GM19452 (cell line): ENCODE results near the gene SSH2.

Source experiments
- ATAC-seq: cut with Tn5 transposase; IDR thresholded peaks from one replicate; pipeline ENCODE4 v1.9.1; 2021; ENCODE audit not compliant: unreplicated experiment

Gene SSH2

DNA sequence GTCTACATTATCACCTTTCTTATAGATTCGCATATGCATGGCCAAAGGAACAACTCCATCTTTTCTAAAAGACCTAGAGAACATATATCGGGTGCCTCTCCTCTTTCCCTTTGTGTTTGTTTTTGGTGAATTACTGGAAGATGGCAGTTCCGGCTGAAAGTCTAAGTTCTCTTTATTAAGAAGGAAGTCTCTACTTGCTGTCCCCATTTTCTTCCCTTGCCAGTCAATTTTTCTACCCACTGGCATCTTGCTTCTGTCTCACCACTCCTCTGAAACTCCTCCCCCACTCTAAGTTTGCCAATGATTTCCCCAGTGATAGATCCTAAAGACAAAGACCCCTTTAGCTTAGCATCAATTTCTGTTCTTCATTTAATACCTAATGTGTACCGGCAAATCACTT is 213.5 kb downstream of the SSH2 start:
- ATAC-seq: no peak

DNA sequence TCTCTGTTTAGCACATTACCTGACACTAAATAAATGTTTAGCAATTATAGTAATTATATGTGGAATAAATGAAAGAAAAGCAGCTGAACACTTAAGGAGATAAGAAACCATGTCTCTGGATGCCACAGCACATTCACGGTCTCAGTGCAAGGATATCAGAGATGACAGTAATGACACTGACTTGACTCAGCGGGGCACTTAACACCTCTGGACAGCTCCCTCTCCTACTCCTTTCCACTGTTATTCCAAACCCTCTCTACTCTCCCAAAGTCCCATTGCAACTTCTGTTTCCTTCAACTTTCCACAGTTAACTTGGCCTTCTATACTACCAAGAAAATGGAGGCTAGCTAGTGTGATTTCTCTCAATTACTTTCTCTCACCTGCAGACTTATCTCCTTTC is 214.3 kb downstream of the SSH2 start:
- no peak for ATAC-seq

GRCh38 chr17:29714146-29714545 is 215.9 kb downstream of the SSH2 start:
- no peak for ATAC-seq

DNA sequence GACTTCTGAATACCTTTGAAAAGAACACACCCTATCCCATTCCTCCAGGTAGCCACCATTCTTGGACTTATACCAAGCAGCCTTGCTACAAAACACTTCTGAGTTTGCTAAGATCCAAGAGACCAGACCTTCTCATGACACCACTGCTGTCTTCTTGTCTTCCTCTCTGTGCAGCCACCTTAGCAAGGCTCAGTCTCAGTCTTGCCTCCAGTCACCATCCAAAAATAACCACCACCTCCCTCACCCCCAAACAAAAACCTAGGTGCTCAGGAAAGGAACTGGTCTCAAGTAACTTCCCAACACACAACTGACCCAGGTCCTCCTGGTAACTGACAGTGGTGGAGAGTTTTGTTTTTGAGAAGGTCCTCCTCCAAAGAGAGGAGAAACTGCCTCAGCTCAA is 216.4 kb downstream of the SSH2 start:
- ATAC-seq: no peak

GRCh38 chr17:29711588-29712385 is 218.2 kb downstream of the SSH2 start:
- ATAC-seq: no peak

GRCh38 chr17:29710891-29711418 is 219.1 kb downstream of the SSH2 start:
- ATAC-seq: no peak

- no peak for ATAC-seq
Measured at GRCh38 chr17:29710520-29710884, 219.5 kb downstream of the SSH2 start.

GRCh38 chr17:29709866-29710519 is 220.0 kb downstream of the SSH2 start:
- no peak for ATAC-seq

GRCh38 chr17:29707212-29707571 is 222.8 kb downstream of the SSH2 start:
- peak; percentile 9 for ATAC-seq

DNA sequence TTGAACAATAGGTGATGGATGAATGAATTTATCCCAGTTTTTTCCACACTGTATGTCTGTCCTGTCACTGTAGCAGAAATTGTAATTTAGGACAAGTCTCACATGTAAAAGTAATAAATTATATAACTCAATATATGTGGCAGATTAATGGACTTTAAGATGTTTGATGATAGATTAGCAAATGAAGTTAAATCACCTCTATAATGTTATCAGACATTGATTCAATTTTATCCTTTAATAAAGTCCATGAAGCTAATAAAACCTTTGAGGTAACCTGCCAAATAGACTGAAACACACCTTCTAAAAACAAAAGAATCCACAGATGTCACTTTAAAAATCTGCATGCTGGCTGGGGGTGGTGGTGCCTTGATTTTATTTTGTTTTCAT is 224.0 kb downstream of the SSH2 start:
- ATAC-seq: no peak

- no peak for ATAC-seq
Measured at GRCh38 chr17:29705386-29705785, 224.6 kb downstream of the SSH2 start.

DNA sequence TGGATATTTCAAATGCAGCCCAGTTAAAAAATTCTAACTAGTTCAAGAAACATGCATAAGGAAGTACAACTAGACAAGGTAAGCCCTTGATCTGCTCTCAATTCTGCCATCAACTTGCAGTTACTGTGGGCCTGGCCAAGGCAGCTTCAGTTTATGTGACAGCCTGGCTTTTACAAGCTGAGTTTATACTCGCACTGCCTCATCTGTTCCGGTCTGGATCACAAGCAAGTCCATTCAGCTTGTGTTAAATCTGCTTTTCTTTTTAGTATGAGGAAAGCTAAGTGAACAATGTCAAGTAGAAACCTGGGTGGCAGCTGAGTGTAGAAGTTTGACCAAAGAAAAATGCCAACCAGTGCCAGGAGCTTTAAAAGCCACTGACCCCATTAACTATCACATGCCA is 230.7 kb downstream of the SSH2 start:
- no peak for ATAC-seq

DNA sequence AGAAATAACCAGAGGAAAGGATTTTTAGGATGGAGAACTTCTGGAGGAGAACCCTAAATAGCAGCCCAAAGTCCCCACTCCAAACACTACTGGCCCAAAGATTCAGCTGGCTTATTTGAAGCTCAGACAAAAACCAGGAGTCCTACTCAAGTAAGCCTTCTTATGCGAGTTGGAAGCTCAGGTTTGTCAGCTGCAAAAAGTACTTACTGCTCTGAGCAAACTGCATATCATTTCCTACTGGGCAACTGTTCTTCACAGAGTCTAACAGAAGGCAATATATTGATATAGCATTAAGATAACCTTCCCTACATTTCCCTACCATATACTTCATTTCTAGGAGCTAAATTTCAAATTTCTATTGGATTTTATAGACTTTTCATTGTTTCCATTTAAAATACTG is 231.2 kb downstream of the SSH2 start:
- ATAC-seq: no peak

GRCh38 chr17:29698019-29698777 is 231.8 kb downstream of the SSH2 start:
- no peak for ATAC-seq

- no peak for ATAC-seq
Measured at GRCh38 chr17:29697371-29697770, 232.7 kb downstream of the SSH2 start.

DNA sequence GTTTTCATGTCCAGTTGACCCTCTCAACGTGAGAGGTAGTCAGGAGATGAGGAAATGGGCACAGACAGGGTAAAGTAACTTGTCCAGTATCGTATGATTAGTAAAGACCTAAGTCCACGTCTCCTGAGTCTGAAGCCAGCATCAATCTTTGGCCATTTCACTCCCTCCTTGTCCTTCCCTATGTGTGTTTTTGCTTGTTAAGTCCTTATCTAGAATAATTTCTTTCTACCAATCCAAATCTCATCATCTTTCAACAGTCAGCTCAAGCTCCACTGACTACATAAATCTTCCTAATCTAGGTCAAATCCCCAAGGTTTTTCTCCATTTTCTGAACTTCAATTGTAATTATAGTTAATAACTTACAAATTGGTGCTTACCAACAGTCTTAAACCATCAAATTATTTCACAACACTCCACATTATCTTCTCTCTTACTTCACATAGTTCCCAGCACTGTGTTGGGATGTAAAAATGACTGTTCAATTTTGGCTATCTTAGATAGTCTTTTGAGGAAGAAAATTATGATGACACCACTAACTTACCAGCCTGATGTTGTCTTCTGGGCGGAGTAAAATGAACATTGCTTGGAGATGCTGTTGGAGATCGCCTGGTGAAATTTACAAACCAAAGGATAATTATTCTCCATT is 235.0 kb downstream of the SSH2 start:
- ATAC-seq: no peak

DNA sequence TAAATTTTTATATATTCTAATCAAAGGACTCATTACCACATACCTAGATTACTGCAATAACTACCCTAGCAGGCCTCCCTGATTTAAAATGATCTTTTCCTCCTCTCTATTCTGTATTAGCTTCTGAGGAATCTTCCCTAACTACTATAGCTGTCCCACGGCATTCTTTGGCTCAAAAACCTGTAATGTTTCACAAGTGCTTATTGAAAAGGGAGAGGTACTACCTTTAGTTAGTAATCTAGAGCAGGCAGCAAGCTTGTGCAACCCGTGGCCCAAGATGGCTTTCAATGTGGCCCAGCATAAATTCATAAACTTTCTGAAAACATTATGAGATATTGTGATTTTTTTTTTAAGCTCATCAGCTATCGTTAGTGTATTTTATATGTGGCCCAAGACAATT is 236.3 kb downstream of the SSH2 start:
- no peak for ATAC-seq

DNA sequence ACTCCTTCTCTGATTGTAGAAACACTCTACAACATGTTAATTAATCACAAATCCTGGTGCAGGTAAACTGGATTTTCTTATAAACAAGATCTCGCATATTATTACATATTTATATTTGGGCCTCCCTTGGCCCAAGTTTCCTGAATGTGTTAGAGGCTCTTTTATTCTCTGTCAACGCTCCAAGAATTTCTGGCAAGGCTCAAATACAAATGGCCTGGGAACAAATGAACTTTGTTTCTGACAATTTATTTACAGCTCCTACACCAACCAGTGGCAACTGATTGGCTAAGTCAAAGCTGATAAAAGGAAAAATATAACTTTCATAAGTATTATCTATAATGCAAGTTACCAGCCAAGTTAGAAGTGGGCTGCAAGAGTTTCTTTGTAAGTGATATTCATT is 242.4 kb downstream of the SSH2 start:
- no peak for ATAC-seq

DNA sequence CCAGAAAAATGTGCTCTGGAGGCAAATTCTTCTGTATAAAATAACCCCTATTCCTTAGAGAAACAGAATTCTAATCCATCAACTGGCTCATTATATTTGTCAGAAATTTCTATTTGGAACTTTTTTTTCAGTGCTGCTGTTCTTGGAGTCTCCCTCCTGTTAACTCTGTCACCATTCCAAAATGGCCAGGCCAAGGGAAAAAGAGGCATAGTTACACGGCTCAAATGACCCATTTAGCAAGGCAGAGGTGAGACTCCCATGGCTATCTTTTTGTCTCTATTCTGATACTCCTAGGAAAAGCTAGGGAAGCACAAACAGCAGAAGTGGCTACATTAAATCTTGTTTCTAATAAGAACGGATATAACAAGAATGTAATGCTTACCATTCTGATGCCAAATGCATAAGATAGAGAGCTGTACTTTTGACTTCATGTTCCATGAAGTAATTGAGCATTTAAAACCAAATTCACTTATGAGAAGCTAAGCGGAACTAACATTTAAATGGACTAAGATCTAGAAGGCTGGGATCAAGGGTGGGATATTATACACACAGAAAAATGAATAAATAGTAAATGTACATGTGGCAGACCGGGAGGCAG is 242.9 kb downstream of the SSH2 start:
- ATAC-seq: no peak

DNA sequence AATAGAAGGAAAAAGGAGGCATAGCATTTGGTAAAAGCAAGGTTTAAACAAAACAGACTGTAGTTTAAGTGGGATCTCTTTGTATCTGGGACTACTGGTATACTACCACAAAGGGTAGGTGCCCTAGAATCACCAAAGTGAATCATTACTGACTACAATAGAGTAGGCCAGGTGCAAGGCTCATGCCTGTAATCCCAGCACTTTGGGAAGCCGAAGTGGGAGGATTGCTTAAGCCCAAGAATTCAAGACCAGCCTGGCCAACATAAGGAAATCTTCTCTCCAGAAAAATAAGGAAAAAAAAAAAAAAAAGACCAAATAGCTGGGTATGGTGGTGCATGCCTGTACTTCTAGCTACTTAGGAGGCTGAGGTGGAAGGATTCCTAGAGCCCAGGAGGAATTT is 246.5 kb downstream of the SSH2 start:
- ATAC-seq: no peak

DNA sequence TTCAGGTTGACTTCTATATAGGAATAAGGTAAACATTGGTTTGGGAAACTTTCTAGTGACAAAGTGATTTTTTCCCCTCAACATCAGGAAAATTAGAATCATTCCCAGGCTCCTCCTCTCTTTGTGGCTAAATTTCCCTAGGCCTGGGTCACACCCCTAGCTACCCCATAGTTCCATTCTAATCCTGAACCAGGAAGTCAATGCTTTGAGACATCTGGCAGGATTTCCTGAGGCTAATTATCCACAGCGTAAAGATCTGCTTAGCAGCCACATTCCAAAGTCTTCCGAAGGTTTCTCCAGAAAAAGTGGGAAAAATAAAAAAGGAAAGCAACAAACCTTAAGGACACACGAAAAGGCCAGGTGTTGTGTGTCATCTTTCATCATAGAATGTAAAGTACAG is 247.0 kb downstream of the SSH2 start:
- no peak for ATAC-seq
